H1 (cell line): ENCODE measurements around the gene CHST11. TPM values are rescaled to one million over a fixed set of nuclear protein-coding genes. Genes with fewer than 3 reads are reported as not detected.

Experiments used
- CTCF ChIA-PET: fragments of 300-600 bp; sonication (Branson Sonifier 250); formaldehyde crosslinking; loops from one replicate; lab custom pipeline; 2021; ENCODE audit not compliant: partially characterized antibody; lab: Charles Lee
- POLR2A ChIA-PET: fragments of 300-600 bp; sonication (Branson Sonifier 250); formaldehyde crosslinking; loops from one replicate; lab custom pipeline; 2021; ENCODE audit warnings: inconsistent platforms; ENCODE audit not compliant: partially characterized antibody; lab: Charles Lee
- DNase-seq, 2 experiments: peaks; one replicate each; pipeline versions ENCODE4 v3.0.0 to v3.0.0-alpha.2; 2010 to 2022; ENCODE audit warnings: low spot score in 2 of 2, low read depth in 1 of 2, mixed read lengths in 1 of 2
- FAIRE-seq: peaks from 2 replicates; lab custom pipeline; 2011; peaks lifted over from hg19 to GRCh38; lab: Jason Lieb, UNC
- H2AFZ ChIP-seq: 2 replicates; pipeline ENCODE4 v1.8.1; 2012; ENCODE audit warnings: low read length, inconsistent platforms
- H2AK5ac ChIP-seq: 2 replicates; pipeline ENCODE4 v1.6.1; 2013; ENCODE audit warnings: low read depth, low read length
- H2BK120ac ChIP-seq: replicated peaks from 2 replicates; pipeline ENCODE3; 2013; ENCODE audit warnings: low read depth, low read length, inconsistent platforms
- H2BK12ac ChIP-seq: 2 replicates; pipeline ENCODE4 v1.6.1; 2013; ENCODE audit warnings: low read depth, low read length
- H2BK15ac ChIP-seq: 2 replicates; pipeline ENCODE4 v1.6.1; 2013; ENCODE audit warnings: low read length
- H2BK20ac ChIP-seq: 2 replicates; pipeline ENCODE4 v1.6.1; 2013; ENCODE audit warnings: low read length
- H2BK5ac ChIP-seq: 2 replicates; pipeline ENCODE4 v1.6.1; 2013; ENCODE audit warnings: low read depth, low read length
- H3K14ac ChIP-seq: 2 replicates; pipeline ENCODE4 v1.6.1; 2013; ENCODE audit warnings: inconsistent platforms; ENCODE audit not compliant: insufficient read length
- H3K18ac ChIP-seq: 2 replicates; pipeline ENCODE4 v1.6.1; 2013; ENCODE audit warnings: low read length; ENCODE audit errors: extremely low read depth
- H3K23ac ChIP-seq: 2 replicates; pipeline ENCODE4 v1.6.1; 2013; ENCODE audit warnings: inconsistent platforms; ENCODE audit not compliant: insufficient read length
- H3K23me2 ChIP-seq: 2 replicates; pipeline ENCODE4 v1.6.1; 2013; ENCODE audit warnings: low read depth, low read length
- H3K27ac ChIP-seq: 2 replicates; pipeline ENCODE4 v1.6.1; 2011; ENCODE audit warnings: low read depth, low read length, inconsistent platforms
- H3K27me3 ChIP-seq, 4 experiments: replicated peaks in 1 of 4; 1 replicate in 1 of 4; 2 replicates in 3 of 4; pipeline versions ENCODE4 v1.6.1 to v1.8.1; 2011 to 2013; ENCODE audit warnings: low read length in 3 of 4, mild to moderate bottlenecking in 3 of 4, inconsistent platforms in 2 of 4, mixed read lengths in 2 of 4, moderate library complexity in 1 of 4; ENCODE audit not compliant: control insufficient read depth in 3 of 4, insufficient read depth in 3 of 4; ENCODE audit errors: extremely low read depth in 1 of 4
- H3K36me3 ChIP-seq, 4 experiments: 2 replicates each; pipeline versions ENCODE4 v1.6.1 to v1.8.1; 2011 to 2013; ENCODE audit warnings: mild to moderate bottlenecking in 4 of 4, low read length in 3 of 4, moderate library complexity in 2 of 4, control low read depth in 1 of 4, inconsistent platforms in 1 of 4; ENCODE audit not compliant: insufficient read depth in 4 of 4, control insufficient read depth in 2 of 4
- H3K4ac ChIP-seq: replicated peaks from 2 replicates; pipeline ENCODE3; 2013; ENCODE audit warnings: low read length, low read depth, mixed read lengths, inconsistent platforms; ENCODE audit not compliant: insufficient read length
- H3K4me1 ChIP-seq, 4 experiments: replicated peaks in 1 of 4; 1 replicate in 1 of 4; 2 replicates in 3 of 4; pipeline versions ENCODE4 v1.6.1 to v1.8.1; 2011 to 2013; ENCODE audit warnings: low read length in 3 of 4, inconsistent platforms in 2 of 4, mixed read lengths in 1 of 4; ENCODE audit not compliant: insufficient read depth in 4 of 4, control insufficient read depth in 3 of 4
- H3K4me2 ChIP-seq, 2 experiments: 2 replicates each; pipeline versions ENCODE4 v1.6.1 to v1.8.1; 2011 to 2013; ENCODE audit warnings: low read depth in 2 of 2, low read length in 2 of 2, control low read depth in 1 of 2, inconsistent platforms in 1 of 2, mild to moderate bottlenecking in 1 of 2; ENCODE audit not compliant: insufficient read depth in 1 of 2
- H3K4me3 ChIP-seq, 4 experiments: fragments of 200-600, 300-600 bp in 1 of 4; sonication (generic), shearing (Covaris generic), sonication (Bioruptor Twin) in 1 of 4; 2 replicates each; pipeline versions ENCODE4 v1.5.1 to v1.8.1; 2011 to 2016; ENCODE audit warnings: low read length in 4 of 4, low read depth in 3 of 4, control low read depth in 2 of 4, inconsistent platforms in 2 of 4, mild to moderate bottlenecking in 2 of 4, mixed read lengths in 1 of 4, moderate library complexity in 1 of 4; ENCODE audit not compliant: insufficient read depth in 2 of 4; ENCODE audit errors: extremely low read depth in 1 of 4
- H3K56ac ChIP-seq: replicated peaks from 2 replicates; pipeline ENCODE3; 2013; ENCODE audit warnings: low read depth, mild to moderate bottlenecking, mixed read lengths, low read length, inconsistent platforms; ENCODE audit not compliant: insufficient read length
- H3K79me1 ChIP-seq: 2 replicates; pipeline ENCODE4 v1.6.1; 2013; ENCODE audit warnings: low read depth, low read length, control low read depth
- H3K79me2 ChIP-seq, 2 experiments: 2 replicates each; pipeline versions ENCODE4 v1.6.1 to v1.8.1; 2012 to 2013; ENCODE audit warnings: low read length in 2 of 2, mild to moderate bottlenecking in 2 of 2, inconsistent platforms in 1 of 2; ENCODE audit not compliant: insufficient read depth in 2 of 2, control insufficient read depth in 1 of 2
- H3K9ac ChIP-seq, 4 experiments: replicated peaks in 1 of 4; 1 replicate in 1 of 4; 2 replicates in 3 of 4; pipeline versions ENCODE4 v1.6.1 to v1.8.1; 2011 to 2013; ENCODE audit warnings: low read depth in 3 of 4, low read length in 3 of 4, control low read depth in 2 of 4, mild to moderate bottlenecking in 2 of 4, moderate library complexity in 2 of 4, inconsistent platforms in 1 of 4; ENCODE audit errors: extremely low read depth in 1 of 4
- H3K9me3 ChIP-seq, 2 experiments: 2 replicates each; pipeline versions ENCODE4 v1.6.1 to v1.8.1; 2012 to 2013; ENCODE audit warnings: mild to moderate bottlenecking in 2 of 2, moderate library complexity in 2 of 2, control low read depth in 1 of 2, inconsistent platforms in 1 of 2, low read depth in 1 of 2, low read length in 1 of 2, mixed read lengths in 1 of 2; ENCODE audit not compliant: insufficient read depth in 2 of 2
- H4K20me1 ChIP-seq, 2 experiments: replicated peaks in 1 of 2; 2 replicates each; pipeline versions ENCODE3 to v1.8.1; 2011 to 2013; ENCODE audit warnings: inconsistent platforms in 2 of 2, low read length in 2 of 2, mild to moderate bottlenecking in 1 of 2; ENCODE audit not compliant: insufficient read depth in 2 of 2, control insufficient read depth in 1 of 2
- H4K5ac ChIP-seq: 2 replicates; pipeline ENCODE4 v1.6.1; 2013; ENCODE audit warnings: low read length, low read depth, mixed read lengths, inconsistent platforms; ENCODE audit not compliant: insufficient read length
- H4K8ac ChIP-seq: 2 replicates; pipeline ENCODE4 v1.8.0; 2013; ENCODE audit warnings: mild to moderate bottlenecking, moderate library complexity, low read length, inconsistent platforms; ENCODE audit not compliant: insufficient read depth; ENCODE audit errors: extremely low read depth
- H4K91ac ChIP-seq: replicated peaks from 2 replicates; pipeline ENCODE3; 2013; ENCODE audit warnings: low read length, mixed read lengths, inconsistent platforms; ENCODE audit not compliant: insufficient read length
- CBX5 ChIP-seq: fragments of 300-800, 300-1000 bp; sonication (generic); IDR thresholded peaks from 2 replicates; pipeline ENCODE4 v1.7.1; 2016; ENCODE audit warnings: antibody characterized with exemption, low read length, low read depth
- CHD1 ChIP-seq: IDR thresholded peaks from 2 replicates; pipeline ENCODE4 v1.6.1; 2012; ENCODE audit warnings: low read depth, low read length, improper control_type of control experiment
- EGR1 ChIP-seq: IDR thresholded peaks from 2 replicates; pipeline ENCODE4 v1.6.1; 2011; ENCODE audit warnings: low read depth, low read length, borderline replicate concordance
- KDM1A ChIP-seq: fragments of 200-600, 300-600 bp; sonication (generic); IDR thresholded peaks from 2 replicates; pipeline ENCODE4 v1.7.1; 2016; ENCODE audit warnings: mild to moderate bottlenecking, low read length, borderline replicate concordance
- NANOG ChIP-seq: IDR thresholded peaks from 2 replicates; pipeline ENCODE4 v1.6.1; 2011; ENCODE audit warnings: low read length, low read depth, mild to moderate bottlenecking, inconsistent platforms; ENCODE audit not compliant: insufficient read depth, poor library complexity, severe bottlenecking
- POLR2AphosphoS5 ChIP-seq: IDR thresholded peaks from 2 replicates; pipeline ENCODE4 v1.6.1; 2011; ENCODE audit warnings: low read depth, low read length
- SIX5 ChIP-seq: IDR thresholded peaks from 2 replicates; pipeline ENCODE4 v1.6.1; 2011; ENCODE audit warnings: mild to moderate bottlenecking, low read depth, low read length
- SP1 ChIP-seq: IDR thresholded peaks from 2 replicates; pipeline ENCODE4 v1.6.1; 2011; ENCODE audit warnings: low read depth, low read length
- SRF ChIP-seq: IDR thresholded peaks from 2 replicates; pipeline ENCODE4 v1.6.1; 2011; ENCODE audit warnings: mild to moderate bottlenecking, low read depth, low read length, moderate library complexity
- TEAD4 ChIP-seq: IDR thresholded peaks from 2 replicates; pipeline ENCODE4 v1.6.1; 2012; ENCODE audit warnings: low read depth, low read length, inconsistent platforms, mixed read lengths
- WGBS, 2 experiments: shearing (Covaris generic) in 1 of 2; methylation state at CpG; one replicate each; pipeline versions ENCODE4 v1.1.6 to v1.1.7; 2013 to 2015; ENCODE audit warnings: low lambda C conversion rate in 2 of 2, mixed read lengths in 2 of 2, inconsistent platforms in 1 of 2, low coverage in 1 of 2, missing lambda C conversion rate in 1 of 2; ENCODE audit not compliant: insufficient replicate concordance in 2 of 2, insufficient coverage in 1 of 2, insufficient read length in 1 of 2; ENCODE audit errors: extremely low coverage in 1 of 2, missing lambda C conversion rate in 1 of 2; 5-methylcytosine and 5-hydroxymethylcytosine counted together
- polyA plus RNA-seq, 7 experiments: library from polyadenylated mRNA; depleted of rRNA in 3 of 7; stranded (reverse) in 5 of 7; unstranded in 2 of 7; fragments of >200 nt in 5 of 7; fragments of 200-250 nt in 2 of 7; gene quantifications; 1 replicate in 5 of 7; 2 replicates in 1 of 7; 4 replicates in 1 of 7; pipeline versions ENCODE4 v1.2.1 to v1.2.3, GENCODE V29; 2011 to 2013; ENCODE audit warnings: missing spikeins in 2 of 7, mixed read lengths in 2 of 7
- total RNA-seq: library from RNA; stranded (reverse); fragmentation: NEBNext Ultra II Directional; extraction: Animal tissue kit (Norgen Biotek cat#: 25700); gene quantifications from 2 replicates; pipeline ENCODE4 v1.2.1, GENCODE V29; 2021
- TF ChIP-seq, protein P1 (sequence below): IDR thresholded peaks from 2 replicates; pipeline ENCODE4 v1.6.1; 2012; ENCODE audit warnings: low read length, inconsistent platforms

The CHST11 gene
- total and polyA plus RNA-seq, 2 of the 8 experiments (the other 6 are each of a cell fraction or from before 2014, with no cell fraction given) = 14.4 to 20.8 TPM

- Histone ChIP-seq H3K23me2 (peaks cover 1% of the 10 kb centered on the region; the same call in 1 of the 2 replicates), H3K4ac (no peak overlapping the region), H2AK5ac (no peak overlapping the region), H2BK12ac (no peak overlapping the region), H2AFZ (no peak overlapping the region), H4K5ac (no peak overlapping the region), H3K4me2 (no peak overlapping the region), H3K14ac (no peak overlapping the region), H2BK20ac (no peak overlapping the region), H3K9me3 (peaks cover 0 to 3% of the 10 kb centered on the region in 2 experiments; a peak in 1 of 4 replicates), H3K18ac (no peak overlapping the region), H2BK120ac (no peak overlapping the region), H2BK5ac (no peak overlapping the region), H3K36me3 (no peaks in the 10 kb centered on the region; a peak in 1 of 8 replicates), H3K79me2 (no peaks in the 10 kb centered on the region), H3K23ac (no peak overlapping the region), H3K4me1 (peaks cover 0 to 5% (median 1%) of the 10 kb centered on the region in 4 experiments; a peak in 5 of 7 replicates), H3K79me1 (no peaks in the 10 kb centered on the region), H4K91ac (no peak overlapping the region), H4K20me1 (no peaks in the 10 kb centered on the region), H3K56ac (no peak overlapping the region), H3K27me3 (no peaks in the 10 kb centered on the region; a peak in 1 of 7 replicates), H3K9ac (no peak overlapping the region), H3K4me3 (no peak overlapping the region), H2BK15ac (no peak overlapping the region), H4K8ac (no peak overlapping the region), H3K27ac (no peak overlapping the region)
- WGBS, 2 experiments = 84% methylated on average over 5 of the region's 5 CpGs; no CpG with 5 or more reads in 1 of the 2 experiments
- TF ChIP-seq KDM1A = no peak
- TF ChIP-seq, protein P1, sequence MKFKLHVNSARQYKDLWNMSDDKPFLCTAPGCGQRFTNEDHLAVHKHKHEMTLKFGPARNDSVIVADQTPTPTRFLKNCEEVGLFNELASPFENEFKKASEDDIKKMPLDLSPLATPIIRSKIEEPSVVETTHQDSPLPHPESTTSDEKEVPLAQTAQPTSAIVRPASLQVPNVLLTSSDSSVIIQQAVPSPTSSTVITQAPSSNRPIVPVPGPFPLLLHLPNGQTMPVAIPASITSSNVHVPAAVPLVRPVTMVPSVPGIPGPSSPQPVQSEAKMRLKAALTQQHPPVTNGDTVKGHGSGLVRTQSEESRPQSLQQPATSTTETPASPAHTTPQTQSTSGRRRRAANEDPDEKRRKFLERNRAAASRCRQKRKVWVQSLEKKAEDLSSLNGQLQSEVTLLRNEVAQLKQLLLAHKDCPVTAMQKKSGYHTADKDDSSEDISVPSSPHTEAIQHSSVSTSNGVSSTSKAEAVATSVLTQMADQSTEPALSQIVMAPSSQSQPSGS = no peak
- TF ChIP-seq POLR2AphosphoS5 = no peak
- no peak for TF ChIP-seq EGR1
- TF ChIP-seq CBX5 = no peak
- no peak for TF ChIP-seq SP1
- TF ChIP-seq CHD1 = no peak
- no peak for TF ChIP-seq NANOG
- no peak for TF ChIP-seq TEAD4
- no peak for TF ChIP-seq SIX5
- TF ChIP-seq SRF = no peak
- DNase-seq (no peak), FAIRE-seq (no peak)
- ChIA-PET POLR2A (no interaction called here), CTCF (interaction anchor here (2.5 kb wide), 1 partner anchor 25 kb away, joined by 11 read pairs; no protein-coding TSS in a partner anchor)
These were observed 49.3 kb upstream of the CHST11 start for GRCh38 chr12:104407438-104407837.
